ENCODE results near the gene PCNX1. TPM values are rescaled to one million over a fixed set of nuclear protein-coding genes. Genes with fewer than 3 reads are reported as not detected.
A peak's percentile ranks its signal among the peaks of the same experiment; 100 is the strongest.

PCNX1 gene
- total RNA-seq, 4 donors from 2014 or later: 34.4 to 64.5 (median 42.0) TPM

GRCh38 chr14:70905301-70905700 is 2.0 kb upstream of the PCNX1 start:
- Histone ChIP-seq H3K27me3 (no peaks in the 10 kb centered on the region), H3K27ac (peak overlapping the region; percentile 29 to 97 (median 84)), H3K36me3 (no peaks in the 10 kb centered on the region), H3K4me3 (peak overlapping the region in 1 of 4 donors; percentile 5), H3K9me3 (no peaks in the 10 kb centered on the region), H3K4me1 (peaks cover 18 to 24% of the 10 kb centered on the region in 2 donors)
- TF ChIP-seq POLR2A (IDR thresholded peaks at IDR 0.05): no peak
- TF ChIP-seq, protein P1, sequence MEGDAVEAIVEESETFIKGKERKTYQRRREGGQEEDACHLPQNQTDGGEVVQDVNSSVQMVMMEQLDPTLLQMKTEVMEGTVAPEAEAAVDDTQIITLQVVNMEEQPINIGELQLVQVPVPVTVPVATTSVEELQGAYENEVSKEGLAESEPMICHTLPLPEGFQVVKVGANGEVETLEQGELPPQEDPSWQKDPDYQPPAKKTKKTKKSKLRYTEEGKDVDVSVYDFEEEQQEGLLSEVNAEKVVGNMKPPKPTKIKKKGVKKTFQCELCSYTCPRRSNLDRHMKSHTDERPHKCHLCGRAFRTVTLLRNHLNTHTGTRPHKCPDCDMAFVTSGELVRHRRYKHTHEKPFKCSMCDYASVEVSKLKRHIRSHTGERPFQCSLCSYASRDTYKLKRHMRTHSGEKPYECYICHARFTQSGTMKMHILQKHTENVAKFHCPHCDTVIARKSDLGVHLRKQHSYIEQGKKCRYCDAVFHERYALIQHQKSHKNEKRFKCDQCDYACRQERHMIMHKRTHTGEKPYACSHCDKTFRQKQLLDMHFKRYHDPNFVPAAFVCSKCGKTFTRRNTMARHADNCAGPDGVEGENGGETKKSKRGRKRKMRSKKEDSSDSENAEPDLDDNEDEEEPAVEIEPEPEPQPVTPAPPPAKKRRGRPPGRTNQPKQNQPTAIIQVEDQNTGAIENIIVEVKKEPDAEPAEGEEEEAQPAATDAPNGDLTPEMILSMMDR (IDR thresholded peaks at IDR 0.05 in 4 of 5, conservative IDR thresholded peaks at IDR 0.05 in 1 of 5): no peak
- intact Hi-C loops (cut with DNase I; ENCODE audit: low total_unique reads) (loop anchor here (5.0 to 10.0 kb wide), 2 partner anchors 88 to 260 kb away; partner anchors contain the start of gene TTC9), in situ Hi-C loops (cut with MboI; ENCODE audit: low sequenced_read_pairs in 4 of 4) (loop anchor here in 1 of 4 donors (10.0 kb wide), 1 partner anchor 70 kb away; no protein-coding TSS in a partner anchor)
- ATAC-seq: no peak
- no peak for DNase-seq

DNA sequence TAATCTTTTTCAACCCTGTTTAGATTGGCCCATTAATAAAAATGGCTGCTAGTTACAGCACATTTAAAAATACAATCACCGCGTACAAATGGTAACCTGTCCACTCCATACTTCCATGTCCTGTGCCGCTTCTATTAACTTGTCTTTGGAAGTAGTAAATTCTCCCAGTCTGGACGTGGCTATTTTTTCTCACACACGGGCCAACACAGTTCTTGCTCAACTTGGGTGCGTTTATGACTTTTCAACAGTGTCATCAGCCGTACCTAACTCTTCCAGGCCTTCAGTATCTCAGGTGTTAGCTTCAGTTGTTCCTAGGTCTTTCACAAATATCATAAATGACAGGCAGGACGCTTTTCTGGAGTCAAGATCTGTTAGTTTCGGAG is 475 bp upstream of the PCNX1 start:
- H3K27me3 ChIP-seq: no peaks in the 10 kb centered on the region
- no peaks in the 10 kb centered on the region for H3K9me3 ChIP-seq
- no peaks in the 10 kb centered on the region for H3K36me3 ChIP-seq
- no peak for DNase-seq
- TF ChIP-seq, protein P1 (IDR thresholded peaks at IDR 0.05 in 4 of 5, conservative IDR thresholded peaks at IDR 0.05 in 1 of 5): no peak
- in situ Hi-C loops (cut with MboI; ENCODE audit: low sequenced_read_pairs in 4 of 4): loop anchor here in 1 of 4 donors (10.0 kb wide), 1 partner anchor 68 kb away; no protein-coding TSS in a partner anchor
- peak overlapping the region; percentile 62 to 92 (median 86) for H3K4me3 ChIP-seq
- peaks cover 18 to 34% of the 10 kb centered on the region in 2 donors for H3K4me1 ChIP-seq
- H3K27ac ChIP-seq: peak overlapping the region; percentile 82 to 97 (median 88)
- intact Hi-C loops (cut with DNase I; ENCODE audit: low total_unique reads): loop anchor here (1.0 to 10.0 kb wide), 3 partner anchors 66 to 262 kb away; partner anchors contain the start of gene TTC9
- peak; percentile 30 to 53 for ATAC-seq

DNA sequence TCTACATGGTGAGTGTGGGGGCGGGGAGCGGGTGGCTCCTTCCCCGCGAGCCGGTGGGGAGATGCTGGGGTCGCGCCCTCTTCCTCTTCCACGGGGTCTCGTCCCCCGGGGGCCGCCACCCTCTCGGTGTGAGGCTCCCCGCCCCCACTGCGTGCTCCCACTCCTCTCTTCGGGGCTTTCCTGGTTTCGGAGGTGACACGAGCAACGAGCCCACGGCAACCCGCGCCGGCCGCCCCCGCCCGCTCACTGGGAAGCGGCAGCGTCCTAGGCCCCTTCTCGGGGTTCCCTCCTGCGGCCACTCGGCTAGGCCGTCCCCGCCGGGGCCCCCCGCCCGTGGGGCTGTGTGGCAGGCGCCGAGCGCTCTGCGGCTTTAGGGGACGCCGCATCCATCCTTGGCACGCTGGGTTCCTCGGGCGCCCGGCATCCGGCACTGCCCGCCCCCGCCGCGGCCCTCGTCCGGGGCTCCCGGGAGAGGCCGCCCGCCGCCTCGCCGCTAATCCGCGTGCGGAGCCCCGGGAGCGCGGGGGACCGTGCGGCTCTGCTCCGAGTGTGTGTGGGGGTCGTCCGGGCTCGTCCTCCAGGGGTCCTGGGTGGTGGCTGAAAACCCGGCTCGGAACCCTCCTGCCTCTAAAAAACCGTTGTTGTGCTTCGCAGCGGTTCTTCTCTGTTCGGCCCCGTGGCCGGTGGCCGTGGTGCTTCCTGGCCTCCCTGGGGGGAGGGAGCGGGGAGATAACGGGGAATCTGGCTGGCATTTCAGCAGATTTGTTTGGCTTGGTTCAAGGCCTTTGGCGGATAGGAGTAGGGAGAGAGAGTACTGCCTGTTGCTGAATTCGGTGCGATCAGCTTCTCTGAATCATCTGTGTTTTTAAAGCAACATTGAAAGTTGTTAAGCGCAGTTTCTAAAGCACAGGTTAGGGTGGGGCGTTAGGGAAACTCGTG is 1.0 kb downstream of the PCNX1 start:
- peak overlapping the region; percentile 82 to 97 (median 88) for H3K27ac ChIP-seq
- H3K4me1 ChIP-seq: peaks cover 28 to 34% of the 10 kb centered on the region in 2 donors
- intact Hi-C loops (cut with DNase I; ENCODE audit: low total_unique reads) (loop anchor here (1.0 to 10.0 kb wide), 3 partner anchors 64 to 263 kb away; partner anchors contain the start of gene TTC9), in situ Hi-C loops (cut with MboI; ENCODE audit: low sequenced_read_pairs in 4 of 4) (loop anchor here in 1 of 4 donors (10.0 kb wide), 1 partner anchor 67 kb away; no protein-coding TSS in a partner anchor)
- TF ChIP-seq, protein P1 (IDR thresholded peaks at IDR 0.05 in 4 of 5, conservative IDR thresholded peaks at IDR 0.05 in 1 of 5): no peak
- TF ChIP-seq POLR2A (IDR thresholded peaks at IDR 0.05): peak in 1 of 2 donors; percentile 33
- H3K27me3 ChIP-seq: no peaks in the 10 kb centered on the region
- H3K36me3 ChIP-seq: no peaks in the 10 kb centered on the region
- DNase-seq (peak; percentile 19 to 47), ATAC-seq (peak; percentile 33 to 45)
- no peaks in the 10 kb centered on the region for H3K9me3 ChIP-seq
- peak overlapping the region; percentile 75 to 99 (median 92) for H3K4me3 ChIP-seq

GRCh38 chr14:70908935-70909641 is 1.8 kb downstream of the PCNX1 start:
- in situ Hi-C loops (cut with MboI; ENCODE audit: low sequenced_read_pairs in 4 of 4): loop anchor here in 1 of 4 donors (10.0 kb wide), 1 partner anchor 66 kb away; no protein-coding TSS in a partner anchor
- peak overlapping the region; percentile 82 to 97 (median 88) for H3K27ac ChIP-seq
- peaks cover 33 to 34% of the 10 kb centered on the region in 2 donors for H3K4me1 ChIP-seq

More at GRCh38 chr14:70908935-70909641, 1.8 kb downstream of the PCNX1 start:
- H3K36me3 ChIP-seq: no peaks in the 10 kb centered on the region
- DNase-seq: no peak
- peak overlapping the region; percentile 75 to 99 (median 92) for H3K4me3 ChIP-seq
- no peak for TF ChIP-seq POLR2A (IDR thresholded peaks at IDR 0.05)
- TF ChIP-seq, protein P1 (IDR thresholded peaks at IDR 0.05 in 4 of 5, conservative IDR thresholded peaks at IDR 0.05 in 1 of 5): no peak
- H3K27me3 ChIP-seq: no peaks in the 10 kb centered on the region
- H3K9me3 ChIP-seq: no peaks in the 10 kb centered on the region
- no peak for ATAC-seq
- intact Hi-C loops (cut with DNase I; ENCODE audit: low total_unique reads): loop anchor here (5.0 to 10.0 kb wide), 2 partner anchors 92 to 264 kb away; partner anchors contain the start of gene TTC9

Data from gastrocnemius medialis (tissue), 4 donors.